Testis (tissue), 3 donors: ENCODE measurements around the gene PSAPL1. TPM values are rescaled to one million over a fixed set of nuclear protein-coding genes. Genes with fewer than 3 reads are reported as not detected.
A peak's percentile ranks its signal among the peaks of the same experiment; 100 is the strongest.

ENCODE experiments used
- DNase-seq: peaks from one replicate; pipeline ENCODE4 v3.0.0-alpha.2; 2019
- H3K27ac ChIP-seq, 2 donors: fragments of 200-600 bp; sonication (generic); one replicate each; pipeline ENCODE4 v1.5.1; 2019
- H3K27me3 ChIP-seq: fragments of 200-600 bp; sonication (generic); one replicate; pipeline ENCODE4 v1.5.1; 2019
- H3K36me3 ChIP-seq: fragments of 200-600 bp; sonication (generic); one replicate; pipeline ENCODE4 v1.5.1; 2017; ENCODE audit warnings: low read depth; ENCODE audit errors: missing control alignments
- H3K4me1 ChIP-seq: fragments of 200-600 bp; sonication (generic); one replicate; pipeline ENCODE4 v1.5.1; 2019
- H3K4me3 ChIP-seq, 2 donors: fragments of 200-600 bp; sonication (generic); one replicate each; pipeline ENCODE4 v1.5.1; 2017 to 2019
- H3K9me3 ChIP-seq: fragments of 200-600 bp; sonication (generic); one replicate; pipeline ENCODE4 v1.5.1; 2017
- CTCF ChIP-seq, 3 experiments: fragments of 450-650 bp in 2 of 3; fragments of 200-600 bp in 1 of 3; sonication (generic) in 1 of 3; IDR thresholded peaks; one replicate each; pipeline ENCODE4 v1.5.1; 2016 to 2019; ENCODE audit warnings: antibody characterized with exemption in 3 of 3, mild to moderate bottlenecking in 2 of 3, moderate library complexity in 1 of 3
- POLR2A ChIP-seq: fragments of 450-650 bp; IDR thresholded peaks from one replicate; pipeline ENCODE4 v1.6.1; 2017; ENCODE audit warnings: antibody characterized with exemption, mild to moderate bottlenecking, moderate library complexity
- WGBS, 2 donors: methylation state at CpG; one replicate each; pipeline ENCODE4 v1.1.5; 2018; 5-methylcytosine and 5-hydroxymethylcytosine counted together
- intact Hi-C: fragments of 100-400 bp; cut with DNase I; formaldehyde crosslinking; loops from one replicate; pipeline ENCODE4 v1.15.1; 2023; ENCODE audit warnings: low total_unique reads
- polyA plus RNA-seq: library from polyadenylated mRNA; stranded (reverse); fragments of 350-450 nt; fragmentation: Illumina TruSeq; extraction: RNeasy Lipid Tissue Mini Kit (QIAGEN cat#74804); gene quantifications from one replicate; pipeline ENCODE4 v1.2.3, GENCODE V29; 2014; ENCODE audit warnings: low read depth, low replicate concordance; ENCODE audit not compliant: insufficient read depth
- total RNA-seq, 2 donors: library from RNA; depleted of rRNA; stranded (reverse); fragments of >200 nt; gene quantifications; one replicate each; pipeline ENCODE4 v1.2.3, GENCODE V29; 2016

Gene PSAPL1
- total and polyA plus RNA-seq, 3 donors from 2014 or later: 11.0 to 19.0 (median 17.5) TPM

GRCh38 chr4:7418131-7418943 is 16.4 kb downstream of the PSAPL1 start:
- no peak overlapping the region for H3K27ac ChIP-seq
- no peak overlapping the region for H3K4me3 ChIP-seq
- WGBS, 2 donors: 83 to 88% methylated on average over 15 of the region's 15 CpGs
- H3K27me3 ChIP-seq: no peaks in the 10 kb centered on the region
- no peaks in the 10 kb centered on the region for H3K9me3 ChIP-seq
- no peak for DNase-seq
- no peaks in the 10 kb centered on the region for H3K36me3 ChIP-seq
- no peaks in the 10 kb centered on the region for H3K4me1 ChIP-seq
- no peak for TF ChIP-seq CTCF (IDR thresholded peaks at IDR 0.05)
- TF ChIP-seq POLR2A: no peak
- intact Hi-C loops: no loop called here

- H3K9me3 ChIP-seq: no peaks in the 10 kb centered on the region
- no peaks in the 10 kb centered on the region for H3K4me1 ChIP-seq
- H3K27me3 ChIP-seq: no peaks in the 10 kb centered on the region
- TF ChIP-seq CTCF (IDR thresholded peaks at IDR 0.05) (no peak), POLR2A (no peak)
- H3K27ac ChIP-seq: no peak overlapping the region
- DNase-seq: no peak
- intact Hi-C loops: no loop called here
- WGBS, 2 donors: 89 to 96% methylated on average over 5 to 9 of the region's 9 CpGs
- no peak overlapping the region for H3K4me3 ChIP-seq
- no peaks in the 10 kb centered on the region for H3K36me3 ChIP-seq
These were observed 17.1 kb downstream of the PSAPL1 start for GRCh38 chr4:7417639-7418038.

- no peaks in the 10 kb centered on the region for H3K36me3 ChIP-seq
- intact Hi-C loops: no loop called here
- no peaks in the 10 kb centered on the region for H3K4me1 ChIP-seq
- peak; percentile 4 for DNase-seq
- no peaks in the 10 kb centered on the region for H3K9me3 ChIP-seq
- H3K27ac ChIP-seq: no peak overlapping the region
- H3K27me3 ChIP-seq: no peaks in the 10 kb centered on the region
- no peak overlapping the region for H3K4me3 ChIP-seq
- TF ChIP-seq POLR2A: no peak
- TF ChIP-seq CTCF (IDR thresholded peaks at IDR 0.05): no peak
- WGBS, 2 donors: 79 to 81% methylated on average over 14 of the region's 14 CpGs
These were observed 17.8 kb downstream of the PSAPL1 start for GRCh38 chr4:7416745-7417432.

- H3K36me3 ChIP-seq: no peaks in the 10 kb centered on the region
- intact Hi-C loops: no loop called here
- DNase-seq: no peak
- H3K27me3 ChIP-seq: no peaks in the 10 kb centered on the region
- TF ChIP-seq CTCF (IDR thresholded peaks at IDR 0.05) (no peak), POLR2A (no peak)
- WGBS, 2 donors: 79 to 81% methylated on average over 16 of the region's 16 CpGs
- no peaks in the 10 kb centered on the region for H3K4me1 ChIP-seq
- no peak overlapping the region for H3K27ac ChIP-seq
- no peak overlapping the region for H3K4me3 ChIP-seq
- H3K9me3 ChIP-seq: no peaks in the 10 kb centered on the region
These were observed 18.6 kb downstream of the PSAPL1 start for GRCh38 chr4:7415927-7416686.
